Mucosa of gallbladder (tissue), 1 donor: ENCODE data around the gene OAS2. TPM values are rescaled to one million over a fixed set of nuclear protein-coding genes. Genes with fewer than 3 reads are reported as not detected.
"Not testable (repeated sequence)": the region's sequence is repeated elsewhere in the genome, so short reads cannot be mapped to it uniquely, and the experiment has no call there.

ENCODE experiments used
- DNase-seq: peaks from one replicate; pipeline ENCODE4 v3.0.0-alpha.2; 2020; ENCODE audit warnings: low spot score
- total RNA-seq: library from RNA; stranded (reverse); gene quantifications from one replicate; pipeline ENCODE4 v1.2.1, GENCODE V29; 2021
- donor health status: DM: no; HTN: no; CAD: no.

OAS2 gene
- total RNA-seq, 1 donor from 2014 or later, result 5.8 TPM

DNA sequence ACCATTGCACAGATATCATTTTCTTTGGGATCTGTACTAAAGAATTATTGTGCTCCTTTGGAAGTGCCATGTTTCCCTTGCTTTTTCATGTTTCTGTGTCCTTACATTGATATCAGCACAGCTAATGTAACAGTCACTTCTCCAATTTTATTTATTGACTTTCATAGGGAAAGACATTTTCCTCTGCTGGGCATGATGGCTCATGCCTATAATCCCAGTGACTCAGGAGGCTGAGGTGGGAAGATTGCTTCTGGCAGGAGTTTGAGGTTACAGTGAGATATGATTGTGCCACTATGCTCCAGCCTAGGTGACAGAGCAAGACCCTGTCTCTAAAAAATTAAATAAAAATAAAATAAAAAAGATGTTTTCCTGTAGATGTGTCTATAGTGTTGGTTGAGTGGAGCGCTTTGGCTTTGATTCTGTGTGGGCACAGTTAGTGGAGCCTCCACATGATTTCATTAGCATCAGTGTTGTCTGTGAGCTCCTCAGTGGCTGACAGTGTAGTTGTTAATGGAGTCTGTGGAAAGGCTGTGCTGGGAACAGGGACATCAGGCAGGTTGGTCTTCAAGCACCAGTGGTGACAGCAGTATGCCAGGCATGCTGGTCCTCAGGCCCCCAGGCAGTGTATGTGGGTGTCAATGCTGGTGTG, 7.4 kb downstream of the OAS2 start:
- no peak for DNase-seq

DNA sequence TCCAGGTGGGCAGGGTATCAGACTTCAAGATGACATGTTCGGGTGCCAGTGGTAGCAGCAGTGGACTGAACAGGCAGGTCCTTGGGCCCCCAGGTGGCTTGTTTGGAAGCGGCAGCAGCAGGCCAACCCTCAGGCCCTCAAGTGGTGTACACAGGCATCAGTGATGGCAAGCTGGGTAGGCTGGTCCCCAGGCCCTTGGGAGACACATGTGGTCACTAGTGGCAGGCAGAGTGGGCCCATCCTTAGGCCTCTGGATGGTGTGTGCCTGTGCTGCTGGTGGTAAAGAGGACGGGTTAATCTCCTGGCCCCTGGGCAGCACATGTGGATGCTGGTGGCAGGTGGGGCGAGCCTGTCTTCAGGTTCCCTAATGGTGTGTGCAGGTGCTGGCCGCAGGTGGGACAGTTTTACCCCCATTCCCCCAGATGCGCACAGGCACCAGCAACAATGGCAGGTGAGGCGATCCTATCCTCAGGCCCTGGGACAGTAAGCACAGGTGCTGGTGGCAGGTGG, 8.0 kb downstream of the OAS2 start:
- DNase-seq, result no peak

DNA sequence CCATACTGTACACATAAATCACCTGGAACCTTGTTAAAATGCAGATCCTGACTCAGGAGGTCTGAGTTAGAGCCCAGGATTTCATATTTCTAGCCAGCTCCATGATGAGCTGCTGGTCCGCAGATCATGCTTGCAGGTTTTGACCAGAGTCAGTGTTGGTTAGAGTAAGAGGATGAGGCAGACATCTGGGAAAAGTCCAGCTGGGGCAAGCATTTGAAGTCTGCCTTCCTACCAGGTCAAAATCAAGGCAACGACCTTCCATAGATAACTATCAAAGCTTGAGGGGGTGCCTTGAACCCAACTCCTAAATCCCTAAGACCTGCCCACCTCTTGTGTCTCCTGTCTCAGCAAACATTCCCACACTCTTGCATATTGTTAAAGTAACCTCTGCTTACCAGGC, 9.2 kb downstream of the OAS2 start:
- no peak for DNase-seq

DNA sequence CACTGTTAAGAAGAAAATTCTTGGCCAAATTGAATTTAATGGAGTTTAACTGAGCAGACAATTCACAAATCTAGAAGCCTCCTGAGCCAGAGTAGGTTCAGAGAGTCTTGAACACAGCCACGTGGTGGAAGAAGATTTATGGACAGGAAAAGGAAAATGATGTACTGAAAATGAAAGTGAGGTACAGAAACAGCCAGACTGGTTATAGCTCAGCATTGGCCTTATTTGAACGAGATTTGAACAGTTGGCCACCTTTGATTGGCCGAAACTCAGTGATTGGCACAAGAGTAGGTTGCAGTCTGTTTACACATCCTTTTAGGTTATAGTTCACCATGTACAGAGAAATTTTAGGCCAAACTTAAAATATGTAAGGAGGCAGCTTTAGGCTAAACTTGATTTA, 9.9 kb downstream of the OAS2 start:
- DNase-seq, result no peak

DNA sequence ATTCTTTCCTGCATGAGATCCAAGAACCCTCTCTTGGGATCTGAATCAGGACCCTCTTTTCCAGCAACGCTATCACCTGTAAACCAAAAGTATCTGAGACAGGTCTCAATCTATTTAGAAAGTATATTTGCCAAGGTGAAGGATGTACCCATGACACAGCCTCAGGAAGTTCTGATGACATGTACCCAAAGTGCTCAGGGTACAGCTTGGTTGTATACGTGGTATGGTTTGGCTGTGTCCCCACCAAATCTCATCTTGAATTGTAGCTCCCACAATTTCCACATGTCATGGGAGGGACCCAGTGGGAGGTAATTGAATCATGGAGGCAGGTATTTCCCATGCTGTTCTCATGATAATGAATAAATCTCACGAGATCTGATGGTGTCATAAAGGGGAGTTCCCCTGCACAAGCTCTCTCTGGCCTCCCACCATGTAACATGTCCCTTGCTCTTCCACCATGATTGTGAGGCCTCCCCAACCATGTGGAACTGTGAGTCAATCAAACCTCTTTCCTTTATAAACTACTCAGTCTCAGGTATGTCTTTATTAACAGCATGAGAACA, 10.6 kb downstream of the OAS2 start:
- not testable (repeated sequence) for DNase-seq

DNA sequence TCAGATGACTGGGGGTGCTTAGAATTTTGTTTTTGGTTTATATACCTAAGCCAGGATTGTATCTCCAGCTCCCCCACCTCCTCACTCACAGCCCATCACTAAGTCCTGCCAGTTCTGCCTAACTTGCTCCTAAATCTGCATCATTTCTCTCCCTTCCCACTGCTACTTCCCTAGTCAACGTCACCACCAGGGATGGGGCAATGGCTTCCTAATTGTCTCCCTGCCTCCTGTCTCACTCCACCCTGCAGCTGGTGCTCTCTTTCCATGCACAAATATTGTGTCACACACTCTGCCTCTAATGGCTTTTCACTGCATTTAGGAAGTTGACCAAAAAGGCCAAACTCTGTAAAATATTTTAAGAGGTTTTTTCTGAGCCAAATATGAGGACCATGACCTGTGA, 11.5 kb downstream of the OAS2 start:
- no peak for DNase-seq

DNA sequence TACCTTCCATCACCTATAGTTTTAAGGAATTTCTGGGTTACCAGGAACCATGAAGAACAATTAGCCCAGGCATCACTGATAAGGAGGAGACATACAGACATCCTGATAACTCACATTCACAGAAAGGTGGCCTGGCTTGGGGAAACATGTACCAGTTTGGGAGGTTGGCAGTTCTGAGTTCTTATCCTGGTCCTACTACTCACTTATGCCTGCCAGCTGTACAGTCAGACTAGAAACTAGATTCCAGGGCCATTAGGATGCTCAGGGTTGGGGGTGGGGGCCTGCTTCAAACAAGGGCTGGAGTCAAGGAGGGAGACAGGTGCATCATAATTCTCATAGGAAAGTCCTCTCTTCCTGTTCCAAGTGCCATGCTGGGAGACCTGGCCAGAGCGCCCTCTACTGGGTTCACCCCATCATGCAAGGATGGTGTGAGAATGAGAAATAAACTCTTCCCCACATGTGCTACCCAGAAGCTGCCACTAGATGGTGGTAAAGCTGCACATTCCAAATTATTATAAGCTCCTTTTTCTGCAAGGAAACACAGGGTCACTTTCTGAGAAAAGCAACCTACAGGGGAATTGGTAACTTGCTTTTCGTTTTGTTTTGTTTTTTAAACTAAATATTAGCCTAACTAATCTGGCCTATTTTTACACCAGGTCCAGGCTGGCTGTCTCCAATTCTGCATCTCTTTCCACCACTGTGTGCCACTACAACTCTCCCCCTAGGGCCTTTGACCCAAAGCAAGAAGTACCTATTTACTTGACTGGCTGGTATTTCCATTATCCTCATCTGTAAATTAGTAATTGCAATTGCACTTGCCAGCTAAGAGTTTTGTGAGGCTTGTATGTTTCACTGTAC, 14.5 kb downstream of the OAS2 start:
- DNase-seq, result peak; percentile 26

DNA sequence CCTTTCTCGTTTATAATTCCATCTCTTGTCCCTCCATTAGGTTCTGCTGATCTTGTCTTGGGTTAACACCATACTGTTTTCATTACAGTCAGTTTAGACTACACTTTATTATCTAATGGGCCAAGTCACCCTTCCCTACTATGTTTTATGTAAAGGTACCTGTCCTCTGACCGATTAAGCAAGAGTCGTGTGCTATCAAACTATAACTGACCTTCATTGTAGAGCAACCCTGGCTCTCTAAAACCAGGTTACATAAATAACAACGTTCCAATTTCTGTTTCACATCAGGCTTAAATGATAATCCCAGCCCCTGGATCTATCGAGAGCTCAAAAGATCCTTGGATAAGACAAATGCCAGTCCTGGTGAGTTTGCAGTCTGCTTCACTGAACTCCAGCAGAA, 16.7 kb downstream of the OAS2 start:
- no peak for DNase-seq

DNA sequence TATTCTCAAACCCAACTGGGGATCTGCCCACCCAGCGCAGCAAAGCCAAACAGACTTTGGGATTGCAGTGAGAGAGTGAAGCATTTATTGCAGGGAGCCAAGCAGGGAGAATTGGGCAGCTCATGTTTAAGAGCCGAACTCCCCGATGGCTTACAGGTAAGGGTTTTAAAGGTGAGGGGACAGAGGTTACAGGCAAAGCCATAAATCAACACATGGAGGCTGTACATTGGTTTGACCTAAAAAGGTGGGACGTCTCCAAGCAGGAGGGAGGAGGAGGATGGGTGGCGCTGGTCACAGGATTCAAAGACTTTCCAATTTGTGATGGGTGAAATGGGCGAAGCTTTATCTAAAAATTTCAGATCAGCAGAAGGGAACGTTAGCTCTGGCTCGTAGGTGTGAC, 18.2 kb downstream of the OAS2 start:
- DNase-seq, result no peak

DNA sequence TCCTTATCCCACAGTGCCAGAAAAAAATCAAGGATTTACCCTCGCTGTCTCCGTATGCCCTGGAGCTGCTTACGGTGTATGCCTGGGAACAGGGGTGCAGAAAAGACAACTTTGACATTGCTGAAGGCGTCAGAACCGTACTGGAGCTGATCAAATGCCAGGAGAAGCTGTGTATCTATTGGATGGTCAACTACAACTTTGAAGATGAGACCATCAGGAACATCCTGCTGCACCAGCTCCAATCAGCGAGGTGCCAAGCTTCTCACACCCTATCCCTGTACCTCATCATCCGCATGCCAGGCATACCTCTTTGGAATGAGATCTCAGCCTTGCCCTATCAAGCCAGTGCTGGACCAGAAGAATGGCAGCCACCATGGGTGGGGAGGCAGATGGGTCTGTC, 19.2 kb downstream of the OAS2 start:
- no peak for DNase-seq

DNA sequence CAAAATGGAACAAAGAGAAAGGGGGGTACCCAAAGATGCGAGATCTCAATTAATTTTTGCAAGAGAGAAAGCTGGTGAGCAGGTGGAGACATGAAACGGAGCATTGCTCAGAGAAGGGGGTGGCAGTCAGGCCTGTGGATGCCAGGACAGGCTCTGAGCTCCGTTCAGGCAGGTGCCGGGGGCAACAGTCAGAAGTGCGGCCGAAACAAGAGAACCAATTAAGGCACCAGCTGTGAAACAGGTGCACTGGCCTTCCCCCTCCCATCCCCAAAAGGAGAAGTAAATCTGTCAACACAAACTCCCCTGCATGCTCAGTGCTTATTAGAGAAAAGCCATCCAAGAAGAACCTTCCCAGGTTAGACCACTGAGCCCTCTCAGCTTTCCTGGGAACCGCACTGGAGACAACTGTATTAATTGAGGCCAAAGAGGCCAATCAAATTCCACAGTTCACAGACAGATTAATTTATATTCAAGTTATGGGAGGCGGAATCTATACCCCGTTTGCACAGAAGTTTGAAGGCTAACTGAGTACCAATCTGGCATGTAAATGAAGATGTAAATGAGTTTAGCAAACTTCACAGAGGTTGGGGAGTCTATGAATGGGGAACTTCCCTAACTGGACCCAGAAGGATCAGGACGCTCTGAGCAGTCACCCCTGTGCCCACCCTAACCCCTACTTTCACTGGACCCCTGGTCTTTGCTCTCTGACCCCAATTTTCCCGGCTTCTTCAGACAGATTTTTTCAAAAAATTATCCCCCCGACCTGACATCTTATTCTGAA, 20.9 kb downstream of the OAS2 start:
- DNase-seq, result no peak

DNA sequence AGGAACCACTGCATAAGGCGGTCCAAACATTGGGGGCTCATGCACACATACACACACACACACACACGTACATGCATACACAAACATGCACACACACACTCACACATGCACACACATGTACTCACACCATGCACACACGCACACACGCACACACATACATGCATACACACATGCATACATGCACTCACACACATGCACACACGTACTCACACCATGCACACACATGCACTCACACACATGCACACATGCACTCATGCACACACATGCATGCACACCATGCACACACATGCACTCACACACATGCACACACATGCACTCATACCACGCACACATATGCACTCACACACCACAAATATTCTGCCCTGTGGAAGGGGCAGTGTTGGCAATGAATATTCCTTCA, 22.1 kb downstream of the OAS2 start:
- DNase-seq, result no peak

DNA sequence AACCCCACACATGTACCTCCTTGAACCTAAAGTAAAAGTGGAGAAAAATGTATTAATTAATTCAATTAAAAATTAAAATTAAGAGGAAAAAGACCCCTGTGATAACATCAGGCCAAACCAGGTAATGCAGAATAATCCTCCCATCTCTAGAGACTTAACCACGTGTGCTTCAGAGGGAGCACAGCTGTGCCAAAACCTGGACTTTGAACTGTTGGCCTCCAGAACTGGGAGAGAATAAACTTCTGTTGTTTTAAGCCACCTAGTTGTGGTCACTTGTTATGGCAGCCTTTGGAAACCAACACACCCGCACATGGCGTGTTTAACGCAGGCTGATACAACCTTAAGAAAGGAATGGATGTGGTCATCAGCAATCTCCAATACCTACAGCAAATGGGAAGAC, 23.8 kb downstream of the OAS2 start:
- DNase-seq, result no peak

DNA sequence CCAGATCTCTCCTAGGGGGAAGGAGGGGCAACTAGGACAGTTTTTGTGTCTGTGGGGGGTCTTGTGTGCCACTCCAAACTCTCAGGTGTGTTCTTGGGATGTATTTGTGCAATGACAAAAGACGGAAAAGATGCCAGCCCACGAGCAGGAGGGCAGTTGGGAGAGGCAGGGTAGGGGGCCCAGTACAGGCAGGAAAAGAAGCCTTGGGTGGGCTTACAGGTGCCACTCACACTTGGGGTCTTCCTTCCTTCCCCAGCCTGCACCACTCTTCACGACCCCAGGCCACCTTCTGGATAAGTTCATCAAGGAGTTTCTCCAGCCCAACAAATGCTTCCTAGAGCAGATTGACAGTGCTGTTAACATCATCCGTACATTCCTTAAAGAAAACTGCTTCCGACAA, 24.4 kb downstream of the OAS2 start:
- no peak for DNase-seq

DNA sequence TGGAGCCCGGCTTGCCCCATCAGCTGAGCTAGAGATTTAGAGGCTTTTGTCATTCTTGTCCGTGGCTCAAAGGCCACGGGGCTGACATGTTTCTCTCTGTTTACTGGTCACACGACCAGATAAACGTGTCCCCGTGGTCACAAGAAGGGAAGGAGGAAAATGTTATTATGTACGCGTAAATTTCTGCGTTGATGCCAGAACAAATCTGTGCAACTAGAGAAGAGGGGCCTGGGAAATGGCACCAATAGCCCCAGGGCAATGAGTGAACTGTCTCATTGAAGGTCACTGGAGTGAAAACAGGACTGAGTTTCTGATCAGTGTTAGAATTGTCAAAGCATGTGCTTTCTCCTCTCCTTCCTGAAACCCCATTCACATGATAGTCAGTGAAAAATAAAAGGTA, 25.3 kb downstream of the OAS2 start:
- DNase-seq, result no peak

DNA sequence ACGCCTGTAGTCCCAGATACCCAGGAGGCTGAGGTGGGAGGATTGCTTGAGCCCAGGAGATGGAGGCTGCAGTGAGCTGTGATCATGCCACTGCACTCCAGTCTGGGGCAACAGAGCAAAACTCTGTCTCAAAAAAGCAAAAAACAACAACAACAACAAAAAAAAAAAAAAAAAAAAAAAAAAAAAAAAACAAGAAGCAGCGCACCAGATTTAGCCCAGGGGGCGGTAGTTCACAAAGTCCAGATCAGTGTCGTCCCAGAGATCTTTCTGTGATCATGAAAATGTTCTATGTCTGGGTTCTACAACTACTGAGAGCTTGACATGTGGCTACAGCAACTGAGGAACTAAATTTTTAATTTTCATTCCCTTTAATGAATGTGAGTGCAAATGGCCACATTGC, 27.4 kb downstream of the OAS2 start:
- DNase-seq, result no peak

DNA sequence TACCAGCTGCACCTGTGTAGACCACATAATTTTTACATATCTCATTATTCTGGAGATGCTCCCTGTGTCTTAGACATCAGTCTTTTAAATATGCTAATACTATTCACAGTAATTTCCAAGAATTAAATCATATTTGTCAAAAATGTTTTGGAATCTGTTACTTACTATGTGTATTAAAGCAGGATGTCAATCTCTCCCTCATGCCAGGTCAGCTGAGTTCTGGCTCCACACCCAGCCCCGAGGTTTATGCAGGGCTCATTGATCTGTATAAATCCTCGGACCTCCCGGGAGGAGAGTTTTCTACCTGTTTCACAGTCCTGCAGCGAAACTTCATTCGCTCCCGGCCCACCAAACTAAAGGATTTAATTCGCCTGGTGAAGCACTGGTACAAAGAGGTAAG, 27.9 kb downstream of the OAS2 start:
- DNase-seq, result no peak

DNA sequence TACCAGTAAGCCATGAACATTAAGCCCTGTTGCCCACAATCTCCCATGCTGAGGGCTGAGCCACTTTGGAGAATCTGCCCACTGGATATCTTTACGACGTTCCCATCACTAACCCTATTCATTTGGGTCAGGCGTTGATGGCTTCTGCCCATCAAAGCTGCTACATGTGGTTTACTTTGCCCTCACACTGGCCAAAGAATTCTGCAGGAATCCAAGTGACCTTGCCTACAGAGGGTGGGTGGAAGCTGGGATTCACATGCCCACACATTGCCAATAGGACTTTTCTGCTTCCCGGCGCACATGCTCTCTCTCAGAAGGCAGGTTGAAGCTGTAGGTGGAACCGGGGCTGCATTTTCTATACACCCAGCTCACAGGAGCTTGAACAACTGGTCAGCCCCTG, 28.3 kb downstream of the OAS2 start:
- no peak for DNase-seq

DNA sequence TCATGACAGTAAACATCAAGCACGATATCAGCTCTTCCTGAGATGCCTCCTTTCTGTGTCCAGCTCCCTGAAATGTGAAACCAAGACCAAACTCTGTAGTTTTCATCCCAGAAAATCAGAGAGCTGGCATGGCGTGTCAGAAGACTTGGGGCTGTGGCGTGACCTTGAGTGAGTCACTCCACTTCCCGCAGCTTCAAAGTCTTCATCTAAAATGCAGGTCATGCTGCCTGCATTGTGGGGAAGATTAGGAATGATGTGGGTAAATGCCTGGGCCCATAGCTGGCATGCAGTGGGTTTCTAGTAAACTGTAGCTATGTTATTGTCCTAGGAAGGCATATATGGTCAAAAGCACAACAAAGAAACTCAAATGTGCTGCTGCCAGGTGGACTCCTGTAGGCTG, 28.8 kb downstream of the OAS2 start:
- no peak for DNase-seq

DNA sequence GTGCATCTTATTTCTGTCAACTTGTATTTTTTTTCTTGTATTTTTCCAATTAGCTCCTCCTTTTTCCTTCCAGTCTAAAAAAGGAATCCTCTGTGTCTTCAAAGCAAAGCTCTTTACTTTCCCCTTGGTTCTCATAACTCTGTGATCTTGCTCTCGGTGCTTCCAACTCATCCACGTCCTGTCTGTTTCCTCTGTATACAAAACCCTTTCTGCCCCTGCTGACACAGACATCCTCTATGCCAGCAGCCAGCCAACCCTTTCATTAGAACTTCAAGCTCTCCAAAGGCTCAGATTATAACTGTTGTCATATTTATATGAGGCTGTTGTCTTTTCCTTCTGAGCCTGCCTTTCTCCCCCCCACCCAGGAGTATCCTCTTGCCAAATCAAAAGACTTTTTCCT, 32.4 kb downstream of the OAS2 start:
- no peak for DNase-seq

DNA sequence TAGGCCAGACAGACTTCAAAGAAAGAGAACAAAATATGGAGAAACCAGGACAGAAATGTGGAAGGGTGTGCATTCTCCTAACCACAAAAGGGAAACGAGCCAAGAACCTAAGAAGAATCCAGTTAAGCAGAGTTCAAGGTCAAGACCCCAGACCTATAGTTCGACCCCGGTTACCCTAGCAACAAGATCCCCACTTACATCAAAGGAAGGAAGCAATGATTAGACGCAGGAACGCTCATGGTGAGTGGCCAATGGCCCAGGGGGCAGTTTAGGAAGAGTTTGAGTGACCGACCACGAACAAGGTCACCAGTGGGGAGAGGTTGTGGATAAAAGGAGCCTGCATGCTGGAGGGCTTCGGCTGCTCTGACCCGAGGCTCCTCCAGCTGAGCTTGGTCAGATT, 36.2 kb downstream of the OAS2 start:
- no peak for DNase-seq

DNA sequence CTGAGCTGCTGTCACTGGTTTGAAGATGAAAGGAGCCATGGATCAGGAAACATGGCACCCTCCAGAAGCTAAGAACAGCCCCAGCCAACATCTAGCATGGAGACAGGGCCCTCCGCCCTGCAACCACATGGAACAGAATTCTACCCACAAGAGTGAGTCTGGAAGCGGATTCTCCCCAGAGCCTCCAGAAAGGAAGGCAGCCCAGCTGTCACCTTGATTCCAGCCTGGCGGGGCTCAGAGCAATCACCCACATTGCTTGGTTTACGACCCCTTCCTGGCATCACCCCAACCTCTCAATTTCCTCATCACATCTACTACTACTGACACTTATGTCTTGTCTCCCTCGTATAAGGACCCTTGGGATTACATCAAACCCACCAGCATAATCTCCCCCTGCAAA, 38.5 kb downstream of the OAS2 start:
- DNase-seq, result no peak
